ENCODE results near the gene CHST15. TPM values are rescaled to one million over a fixed set of nuclear protein-coding genes. Genes with fewer than 3 reads are reported as not detected.

CHST15 gene
- polyA plus RNA-seq, 1 donor from 2014 or later, result 0.79 TPM

DNA sequence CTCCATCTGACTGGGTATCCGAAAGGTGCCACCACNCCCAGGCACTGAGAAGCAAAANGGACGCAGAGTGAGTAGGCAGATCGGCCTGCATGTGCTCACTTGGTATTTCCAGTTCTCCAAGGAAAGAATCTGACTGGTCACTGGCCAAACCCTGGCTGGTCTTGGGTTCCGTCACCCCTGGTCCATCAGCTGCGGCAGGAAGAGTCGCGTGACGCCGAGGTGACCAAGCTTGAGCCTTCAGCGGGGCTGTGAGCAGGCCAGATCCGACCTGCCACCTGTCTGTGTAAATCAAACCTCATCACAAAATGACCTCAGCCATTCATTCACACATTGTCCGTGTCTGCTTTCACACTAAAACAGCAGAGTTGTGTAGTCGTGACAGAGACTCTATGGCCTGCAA is 28.8 kb upstream of the CHST15 start:
- Histone ChIP-seq H2AFZ (ENCODE audit: low read depth, low read length) (no peak overlapping the region), H3K9ac (ENCODE audit: low read length) (no peak overlapping the region), H3F3A (ENCODE audit: insufficient read depth, low read length, poor library complexity, severe bottlenecking) (no peaks in the 10 kb centered on the region), H3K4me3 (ENCODE audit: low read length) (no peak overlapping the region), H3K27ac (ENCODE audit: low read length) (no peak overlapping the region), H3K79me2 (replicated peaks; ENCODE audit: insufficient read depth, low read length) (no peaks in the 10 kb centered on the region), H3K9me2 (ENCODE audit: insufficient read depth, low read length) (no peaks in the 10 kb centered on the region), H4K20me1 (ENCODE audit: insufficient read depth) (no peaks in the 10 kb centered on the region), H3K27me3 (ENCODE audit: insufficient read depth, low read depth, low read length) (no peaks in the 10 kb centered on the region), H3K9me3 (ENCODE audit: low read length) (no peaks in the 10 kb centered on the region), H3K36me3 (ENCODE audit: insufficient read depth, low read length) (no peaks in the 10 kb centered on the region), H3K4me2 (ENCODE audit: low read length) (no peak overlapping the region)
- TF ChIP-seq POLR2AphosphoS5 (IDR thresholded peaks at IDR 0.05) (no peak), TAF1 (IDR thresholded peaks at IDR 0.05; ENCODE audit: low read depth) (no peak), MXI1 (conservative IDR thresholded peaks at IDR 0.05; ENCODE audit: poor library complexity, severe bottlenecking) (no peak), EZH2 (IDR thresholded peaks at IDR 0.05; ENCODE audit: borderline replicate concordance, insufficient read depth, low read length, poor library complexity, severe bottlenecking) (no peak), EP300 (conservative IDR thresholded peaks at IDR 0.05; ENCODE audit: poor library complexity, severe bottlenecking) (no peak), RAD21 (conservative IDR thresholded peaks at IDR 0.05) (no peak), SMC3 (conservative IDR thresholded peaks at IDR 0.05; ENCODE audit: poor library complexity) (no peak)
- TF ChIP-seq, protein P1, sequence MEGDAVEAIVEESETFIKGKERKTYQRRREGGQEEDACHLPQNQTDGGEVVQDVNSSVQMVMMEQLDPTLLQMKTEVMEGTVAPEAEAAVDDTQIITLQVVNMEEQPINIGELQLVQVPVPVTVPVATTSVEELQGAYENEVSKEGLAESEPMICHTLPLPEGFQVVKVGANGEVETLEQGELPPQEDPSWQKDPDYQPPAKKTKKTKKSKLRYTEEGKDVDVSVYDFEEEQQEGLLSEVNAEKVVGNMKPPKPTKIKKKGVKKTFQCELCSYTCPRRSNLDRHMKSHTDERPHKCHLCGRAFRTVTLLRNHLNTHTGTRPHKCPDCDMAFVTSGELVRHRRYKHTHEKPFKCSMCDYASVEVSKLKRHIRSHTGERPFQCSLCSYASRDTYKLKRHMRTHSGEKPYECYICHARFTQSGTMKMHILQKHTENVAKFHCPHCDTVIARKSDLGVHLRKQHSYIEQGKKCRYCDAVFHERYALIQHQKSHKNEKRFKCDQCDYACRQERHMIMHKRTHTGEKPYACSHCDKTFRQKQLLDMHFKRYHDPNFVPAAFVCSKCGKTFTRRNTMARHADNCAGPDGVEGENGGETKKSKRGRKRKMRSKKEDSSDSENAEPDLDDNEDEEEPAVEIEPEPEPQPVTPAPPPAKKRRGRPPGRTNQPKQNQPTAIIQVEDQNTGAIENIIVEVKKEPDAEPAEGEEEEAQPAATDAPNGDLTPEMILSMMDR (IDR thresholded peaks at IDR 0.05; ENCODE audit: poor library complexity, severe bottlenecking), result no peak
- TF ChIP-seq, protein P2, sequence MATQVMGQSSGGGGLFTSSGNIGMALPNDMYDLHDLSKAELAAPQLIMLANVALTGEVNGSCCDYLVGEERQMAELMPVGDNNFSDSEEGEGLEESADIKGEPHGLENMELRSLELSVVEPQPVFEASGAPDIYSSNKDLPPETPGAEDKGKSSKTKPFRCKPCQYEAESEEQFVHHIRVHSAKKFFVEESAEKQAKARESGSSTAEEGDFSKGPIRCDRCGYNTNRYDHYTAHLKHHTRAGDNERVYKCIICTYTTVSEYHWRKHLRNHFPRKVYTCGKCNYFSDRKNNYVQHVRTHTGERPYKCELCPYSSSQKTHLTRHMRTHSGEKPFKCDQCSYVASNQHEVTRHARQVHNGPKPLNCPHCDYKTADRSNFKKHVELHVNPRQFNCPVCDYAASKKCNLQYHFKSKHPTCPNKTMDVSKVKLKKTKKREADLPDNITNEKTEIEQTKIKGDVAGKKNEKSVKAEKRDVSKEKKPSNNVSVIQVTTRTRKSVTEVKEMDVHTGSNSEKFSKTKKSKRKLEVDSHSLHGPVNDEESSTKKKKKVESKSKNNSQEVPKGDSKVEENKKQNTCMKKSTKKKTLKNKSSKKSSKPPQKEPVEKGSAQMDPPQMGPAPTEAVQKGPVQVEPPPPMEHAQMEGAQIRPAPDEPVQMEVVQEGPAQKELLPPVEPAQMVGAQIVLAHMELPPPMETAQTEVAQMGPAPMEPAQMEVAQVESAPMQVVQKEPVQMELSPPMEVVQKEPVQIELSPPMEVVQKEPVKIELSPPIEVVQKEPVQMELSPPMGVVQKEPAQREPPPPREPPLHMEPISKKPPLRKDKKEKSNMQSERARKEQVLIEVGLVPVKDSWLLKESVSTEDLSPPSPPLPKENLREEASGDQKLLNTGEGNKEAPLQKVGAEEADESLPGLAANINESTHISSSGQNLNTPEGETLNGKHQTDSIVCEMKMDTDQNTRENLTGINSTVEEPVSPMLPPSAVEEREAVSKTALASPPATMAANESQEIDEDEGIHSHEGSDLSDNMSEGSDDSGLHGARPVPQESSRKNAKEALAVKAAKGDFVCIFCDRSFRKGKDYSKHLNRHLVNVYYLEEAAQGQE (IDR thresholded peaks at IDR 0.05; ENCODE audit: borderline replicate concordance), result no peak

DNA sequence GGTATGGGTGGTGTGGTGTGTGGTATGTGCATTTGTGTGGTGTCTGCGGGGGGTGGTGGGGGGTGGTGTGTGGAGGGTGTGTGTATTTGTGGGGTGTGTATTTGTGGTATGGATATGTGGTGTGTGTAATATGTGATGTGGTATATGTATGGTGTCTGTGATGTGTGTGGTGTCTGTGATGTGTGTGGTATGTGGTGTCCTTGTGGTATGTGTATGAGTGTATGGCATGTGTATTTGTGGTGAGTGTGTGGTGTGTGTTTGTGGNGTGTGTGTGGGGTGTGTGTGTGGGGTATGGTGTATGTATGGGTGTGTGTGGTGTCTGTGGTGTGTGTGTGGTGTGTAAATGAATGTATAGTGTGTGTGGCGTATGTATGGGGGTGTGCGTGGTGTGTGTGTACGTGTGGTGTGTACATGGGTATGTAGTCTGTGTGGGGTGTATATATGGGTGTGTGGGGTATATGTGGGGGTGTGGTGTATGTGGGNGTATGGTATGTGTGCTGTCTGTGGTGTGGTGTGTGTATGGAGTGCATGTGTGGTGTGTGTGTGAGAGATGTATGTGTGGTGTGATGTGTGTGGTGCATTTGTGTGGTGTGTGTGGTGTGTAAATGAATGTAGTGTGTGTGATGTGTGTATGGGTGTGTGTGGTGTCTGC is 27.1 kb upstream of the CHST15 start:
- Histone ChIP-seq H3K27ac (ENCODE audit: low read length) (no peak overlapping the region), H4K20me1 (ENCODE audit: insufficient read depth) (no peaks in the 10 kb centered on the region), H3K9me2 (ENCODE audit: insufficient read depth, low read length) (no peaks in the 10 kb centered on the region), H3K36me3 (ENCODE audit: insufficient read depth, low read length) (no peaks in the 10 kb centered on the region), H3K9ac (ENCODE audit: low read length) (no peak overlapping the region), H3F3A (ENCODE audit: insufficient read depth, low read length, poor library complexity, severe bottlenecking) (no peaks in the 10 kb centered on the region), H3K4me2 (ENCODE audit: low read length) (no peak overlapping the region), H3K27me3 (ENCODE audit: insufficient read depth, low read depth, low read length) (no peaks in the 10 kb centered on the region), H3K4me3 (ENCODE audit: low read length) (no peak overlapping the region), H3K9me3 (ENCODE audit: low read length) (no peaks in the 10 kb centered on the region), H2AFZ (ENCODE audit: low read depth, low read length) (no peak overlapping the region), H3K79me2 (replicated peaks; ENCODE audit: insufficient read depth, low read length) (no peaks in the 10 kb centered on the region)
- TF ChIP-seq, protein P1 (IDR thresholded peaks at IDR 0.05; ENCODE audit: poor library complexity, severe bottlenecking), result no peak
- TF ChIP-seq SMC3 (conservative IDR thresholded peaks at IDR 0.05; ENCODE audit: poor library complexity) (no peak), POLR2AphosphoS5 (IDR thresholded peaks at IDR 0.05) (no peak), EZH2 (IDR thresholded peaks at IDR 0.05; ENCODE audit: borderline replicate concordance, insufficient read depth, low read length, poor library complexity, severe bottlenecking) (no peak)
